Pons (tissue), 1 donor: ENCODE data around the gene C19orf44.
A peak's percentile ranks its signal among the peaks of the same experiment; 100 is the strongest.
"Not testable (repeated sequence)": the region's sequence is repeated elsewhere in the genome, so short reads cannot be mapped to it uniquely, and the experiment has no call there.

Experiments used
- DNase-seq: peaks from one replicate; pipeline ENCODE4 v3.0.0-alpha.2; 2016; ENCODE audit warnings: low spot score

Gene C19orf44

DNA sequence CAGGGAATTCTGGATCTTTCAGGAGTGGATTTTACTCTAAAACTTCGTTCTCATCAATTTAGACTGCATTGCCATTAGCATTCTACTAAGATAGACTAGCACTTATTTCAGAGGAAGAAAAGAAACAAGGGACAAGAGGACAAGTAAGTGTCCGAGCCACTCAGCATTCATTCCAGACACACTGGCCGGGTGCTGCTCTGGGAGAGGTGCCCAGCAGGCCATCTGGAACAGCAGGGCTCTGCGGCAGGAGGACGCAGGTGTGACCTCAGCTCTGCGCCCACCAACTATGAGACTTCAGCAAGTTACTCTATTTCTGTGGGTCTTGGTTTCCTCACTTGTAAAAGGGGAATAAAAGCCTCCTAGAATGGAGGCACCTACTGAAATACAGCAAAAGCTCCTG lies 28.6 kb upstream of the C19orf44 start:
- no peak for DNase-seq

DNA sequence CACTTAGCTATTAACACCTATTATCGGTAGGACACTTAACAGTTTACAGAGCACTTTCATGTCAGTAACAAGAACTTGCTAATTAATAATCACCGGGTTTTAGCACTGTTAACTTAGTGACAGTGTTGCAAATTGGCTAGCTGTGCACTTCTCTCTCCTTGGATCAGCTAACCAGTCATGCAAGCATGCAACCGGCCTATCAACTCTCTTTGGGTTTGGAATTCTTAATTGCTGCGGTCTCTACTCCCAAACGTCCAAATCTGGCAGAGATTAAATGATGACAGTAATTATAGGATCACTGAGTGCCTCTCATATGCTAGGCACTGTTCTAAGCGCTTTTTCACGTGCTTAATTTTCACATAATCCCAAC lies 25.7 kb upstream of the C19orf44 start:
- DNase-seq, result no peak

DNA sequence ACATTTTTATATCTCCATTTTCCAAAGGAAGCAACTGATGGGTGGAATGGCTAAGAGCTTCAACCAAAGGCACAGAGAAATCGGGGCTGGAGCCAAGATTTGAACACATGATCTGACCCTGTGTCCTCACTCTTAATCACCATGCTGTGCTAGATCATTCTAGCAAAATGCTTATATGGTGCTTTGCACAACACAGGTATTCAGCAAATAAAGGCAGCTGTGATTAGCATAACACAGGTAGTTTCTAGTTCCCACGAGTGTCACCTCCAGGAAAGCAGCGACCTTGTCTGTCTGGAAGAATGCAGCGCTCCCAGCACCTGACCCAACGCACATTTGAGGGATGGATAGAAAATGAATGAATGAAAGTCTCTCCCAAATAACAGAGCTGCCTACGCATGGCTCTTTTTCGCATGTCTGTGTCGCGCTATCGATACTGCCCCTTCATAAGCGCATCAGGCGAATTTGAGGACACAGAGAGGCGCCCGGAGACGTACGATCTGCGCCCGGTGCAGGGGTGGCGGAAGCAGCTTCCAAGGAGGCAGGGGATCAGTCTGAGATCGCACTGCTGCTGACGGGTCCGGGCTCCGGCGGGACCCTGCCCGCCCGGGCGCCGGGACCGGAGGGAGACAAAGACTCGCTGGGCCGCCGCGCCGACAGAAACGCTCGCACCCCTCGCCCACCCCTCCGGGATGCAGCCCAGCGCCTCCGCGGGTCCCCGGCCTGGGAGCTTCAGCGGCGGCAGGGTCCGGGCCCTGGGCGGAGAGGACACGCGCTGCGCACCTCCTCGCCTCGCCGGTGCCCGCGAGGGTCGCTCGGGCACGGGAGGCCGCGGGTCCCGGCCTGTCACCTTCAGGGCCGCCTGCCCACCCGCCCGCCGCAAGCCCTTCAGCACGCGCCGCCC lies 25.0 kb upstream of the C19orf44 start:
- DNase-seq, result peak; percentile 45

DNA sequence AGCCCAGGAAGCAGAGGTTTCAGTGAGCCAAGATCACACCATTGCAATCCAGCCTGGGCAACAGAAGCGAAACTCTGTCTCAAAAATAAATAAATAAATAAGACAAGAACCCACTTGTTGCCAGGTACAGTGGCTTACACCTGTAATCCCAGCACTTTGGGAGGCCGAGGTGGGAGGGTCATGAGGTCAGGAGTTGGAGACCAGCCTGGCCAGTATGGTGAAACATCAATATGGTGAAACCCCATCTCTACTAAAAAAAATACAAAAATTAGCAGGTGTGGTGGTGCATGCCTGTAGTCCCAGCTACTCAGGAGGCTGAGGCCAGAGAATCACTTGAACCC lies 23.7 kb upstream of the C19orf44 start:
- not testable (repeated sequence) for DNase-seq

DNA sequence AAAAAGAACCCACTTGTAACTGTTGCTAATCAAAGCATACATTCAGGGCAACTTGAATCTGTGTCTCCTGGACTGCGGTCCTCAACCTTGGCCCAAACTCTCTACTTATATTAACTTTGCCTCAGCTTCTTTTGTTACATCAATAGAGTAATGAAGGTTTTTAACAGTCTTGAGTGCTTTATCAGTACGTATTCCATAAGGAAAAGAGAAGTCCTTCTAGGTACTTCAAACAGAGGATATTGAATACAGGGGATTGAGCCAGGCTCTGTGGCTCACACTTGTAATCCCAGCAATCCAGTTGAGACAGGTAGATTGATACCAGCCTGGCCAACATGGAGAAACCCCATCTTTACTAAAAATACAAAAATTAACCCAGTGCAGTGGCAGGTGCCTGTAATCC lies 23.2 kb upstream of the C19orf44 start:
- no peak for DNase-seq

DNA sequence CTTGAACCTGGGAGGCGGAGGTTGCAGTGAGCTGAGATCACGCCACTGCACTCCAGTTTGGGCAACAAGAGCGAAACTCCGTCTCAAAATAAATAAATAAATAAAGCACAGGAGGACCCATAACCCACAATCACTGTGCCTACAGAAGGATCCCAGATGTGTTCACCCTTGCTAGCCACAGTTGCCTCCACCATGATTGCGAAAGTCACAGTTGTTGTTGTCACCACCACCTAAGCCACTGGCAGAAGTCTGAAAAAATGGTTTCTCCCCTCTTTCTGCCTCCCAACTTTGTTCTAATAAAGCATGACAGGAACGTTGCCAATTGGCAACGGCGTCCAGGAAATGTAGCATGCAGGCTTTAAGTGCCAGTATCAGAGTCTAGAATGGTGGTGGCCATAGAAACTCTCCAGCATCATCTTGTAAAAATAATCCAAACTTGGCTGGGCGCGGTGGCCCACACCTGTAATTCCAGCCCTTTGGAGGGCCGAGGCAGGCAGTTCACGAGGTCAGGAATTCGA lies 22.3 kb upstream of the C19orf44 start:
- no peak for DNase-seq

DNA sequence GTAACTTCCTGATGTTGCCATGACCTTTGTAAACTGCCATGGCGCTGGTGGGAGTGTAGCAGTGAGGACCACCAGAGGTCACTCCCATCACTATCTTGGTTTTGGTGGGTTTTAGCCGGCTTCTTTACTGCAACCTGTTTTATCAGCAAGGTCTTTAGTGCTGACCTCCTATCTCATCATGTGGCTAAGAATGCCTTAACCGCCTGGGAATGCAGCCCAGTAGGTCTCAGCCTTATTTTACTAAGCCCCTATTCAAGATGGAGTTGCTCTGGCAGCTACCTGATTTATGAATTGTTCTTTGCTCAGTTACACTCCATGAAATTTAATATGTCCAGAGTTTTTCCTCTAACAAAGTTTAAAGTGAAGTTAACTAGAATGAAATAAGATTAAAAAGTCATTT lies 19.8 kb upstream of the C19orf44 start:
- no peak for DNase-seq

DNA sequence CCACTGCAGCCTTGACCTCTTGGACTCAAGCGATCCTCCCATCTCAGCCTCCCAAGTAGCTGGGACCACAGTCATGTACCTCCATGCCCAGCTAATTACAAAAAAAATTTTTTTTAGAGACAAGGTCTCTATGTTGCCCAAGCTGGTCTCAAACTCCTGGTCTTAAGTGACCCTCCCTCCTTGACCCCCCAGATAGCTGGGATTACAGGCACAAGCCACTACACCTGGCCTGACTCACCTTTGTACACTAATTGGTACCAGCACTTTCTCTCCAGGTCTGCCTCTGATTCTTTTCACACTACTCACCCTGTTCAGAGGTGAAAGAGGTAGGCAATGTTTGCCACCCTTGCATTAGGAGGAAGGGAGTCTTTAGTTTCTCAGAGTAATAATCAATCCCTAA lies 18.9 kb upstream of the C19orf44 start:
- DNase-seq, result no peak

DNA sequence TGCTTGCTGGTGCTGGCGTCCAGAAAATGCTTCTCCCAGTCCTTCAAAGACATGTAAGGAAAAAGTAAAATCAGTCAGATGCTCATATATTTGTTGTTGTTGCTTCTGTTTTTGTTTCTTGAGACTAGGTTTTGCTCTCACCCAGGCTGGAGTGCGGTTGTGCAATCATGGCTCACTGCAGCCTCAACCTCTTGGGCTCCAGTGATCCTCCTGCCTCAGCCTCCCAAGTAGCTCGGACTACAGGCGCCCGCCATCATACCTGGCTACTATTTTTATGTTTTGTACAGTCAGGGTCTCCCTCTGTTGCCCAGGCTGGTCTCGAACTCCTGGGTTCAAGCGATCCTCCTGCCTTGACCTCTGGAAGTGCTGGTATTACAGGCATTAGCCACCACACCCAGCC lies 13.4 kb upstream of the C19orf44 start:
- no peak for DNase-seq

DNA sequence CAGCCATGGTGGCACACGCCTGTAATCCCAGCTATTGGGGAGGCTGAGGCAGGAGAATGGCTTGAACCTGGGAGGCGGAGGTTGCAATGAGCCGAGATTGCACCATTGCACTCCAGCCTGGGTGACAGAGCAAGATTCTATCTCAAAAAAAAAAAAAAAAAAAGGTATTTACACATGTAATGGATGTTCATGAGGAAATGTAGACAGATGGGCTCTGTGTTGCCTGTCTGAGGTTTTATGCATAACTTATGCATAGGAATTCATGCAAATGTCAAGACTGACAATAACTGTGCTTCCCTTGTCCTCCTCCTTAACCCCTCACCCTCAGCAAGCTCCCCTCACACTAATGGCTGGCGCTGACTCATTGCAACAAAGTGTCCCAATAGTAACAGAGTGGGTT lies 9.7 kb upstream of the C19orf44 start:
- DNase-seq, result not testable (repeated sequence)

DNA sequence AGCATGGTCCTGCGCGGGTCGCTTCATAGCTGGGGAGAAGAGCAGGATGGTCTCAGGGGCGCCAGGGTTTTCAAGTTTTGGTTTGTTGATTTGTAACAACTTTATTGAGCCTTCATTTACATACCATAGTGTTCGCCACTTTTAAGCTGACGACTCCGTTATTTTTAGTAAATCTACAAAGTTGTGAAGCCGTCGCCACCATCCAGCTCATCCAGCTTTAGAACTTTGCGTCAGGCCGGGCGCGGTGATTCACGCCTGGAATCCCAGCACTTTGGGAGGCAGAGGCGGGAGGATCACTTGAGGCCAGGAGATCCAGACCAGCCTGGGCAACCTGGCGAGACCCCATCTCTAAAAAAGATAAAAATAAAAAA lies 404 bp downstream of the C19orf44 start:
- DNase-seq, result peak; percentile 11

DNA sequence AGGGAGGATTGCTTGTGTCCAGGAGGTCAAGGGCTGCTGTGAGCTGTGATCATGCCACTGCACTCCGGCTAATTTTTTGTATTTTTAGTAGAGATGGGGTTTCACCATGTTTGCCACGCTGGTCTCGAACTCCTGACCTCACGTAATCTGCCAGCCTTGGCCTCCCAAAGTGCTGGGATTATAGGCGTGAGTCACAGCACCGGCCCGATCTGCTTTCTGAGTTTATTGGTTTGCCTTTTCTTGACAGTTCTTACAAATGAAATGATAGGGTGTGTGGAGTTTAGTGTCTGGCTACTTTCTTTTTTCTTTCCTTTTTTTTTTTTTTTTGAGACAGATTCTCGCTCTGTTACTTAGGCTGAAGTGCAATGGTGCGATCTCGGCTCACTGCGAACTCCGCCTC lies 848 bp downstream of the C19orf44 start:
- DNase-seq, result no peak

DNA sequence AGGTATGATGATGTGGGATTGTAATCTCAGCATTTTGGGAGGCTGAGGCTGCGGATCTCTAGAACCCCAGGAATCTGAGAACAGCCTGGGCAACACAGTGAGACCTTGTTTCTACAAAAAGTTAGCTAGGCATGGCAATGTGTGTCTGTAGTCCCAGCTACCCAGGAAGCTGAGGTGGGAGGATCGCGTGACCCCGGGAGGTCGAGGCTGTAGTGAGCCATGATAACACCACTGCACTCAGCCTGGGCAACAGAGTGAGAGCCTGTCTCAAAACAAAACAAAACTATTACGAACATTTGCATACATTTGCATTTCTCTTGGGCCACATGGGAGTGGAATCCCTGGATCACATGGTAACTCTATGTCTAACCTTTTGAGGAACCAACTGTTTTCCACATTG lies 1.6 kb downstream of the C19orf44 start:
- DNase-seq, result no peak

DNA sequence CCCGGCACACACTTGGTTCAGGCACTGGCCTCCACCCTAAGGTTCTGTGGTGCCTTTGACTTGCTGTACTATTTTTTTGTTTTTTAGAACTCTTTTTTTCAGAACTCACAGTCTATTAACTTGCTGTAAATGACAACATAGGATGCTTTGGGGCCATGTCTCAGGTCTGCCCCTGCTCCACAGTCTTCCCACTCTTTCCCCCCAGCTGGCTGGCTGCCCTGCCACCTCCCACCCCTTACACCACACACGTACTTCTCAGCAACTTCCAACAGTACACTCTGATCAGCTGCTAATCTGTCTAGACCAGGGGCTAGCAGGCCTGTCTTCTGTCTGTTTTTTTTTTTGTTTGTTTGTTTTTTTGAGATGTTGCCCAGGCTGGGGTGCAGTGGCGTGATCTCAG lies 8.1 kb downstream of the C19orf44 start:
- no peak for DNase-seq

DNA sequence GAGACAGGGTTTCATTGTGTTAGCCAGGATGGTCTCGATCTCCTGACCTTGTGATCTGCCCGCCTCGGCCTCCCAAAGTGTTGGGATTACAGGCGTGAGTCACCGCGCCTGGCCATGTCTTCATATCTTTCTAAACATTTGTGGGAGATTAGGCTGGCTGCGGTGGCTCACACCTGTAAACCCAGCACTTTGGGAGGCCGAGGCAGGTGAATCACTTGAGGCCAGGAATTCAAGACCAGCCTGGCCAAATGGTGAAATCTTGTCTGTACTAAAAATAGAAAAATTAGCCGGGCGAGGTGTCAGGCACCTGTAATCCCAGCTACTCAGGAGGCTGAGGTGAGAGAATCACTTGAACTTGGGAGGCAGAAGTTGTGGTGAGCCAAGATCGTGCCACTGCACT lies 10.0 kb downstream of the C19orf44 start:
- not testable (repeated sequence) for DNase-seq

DNA sequence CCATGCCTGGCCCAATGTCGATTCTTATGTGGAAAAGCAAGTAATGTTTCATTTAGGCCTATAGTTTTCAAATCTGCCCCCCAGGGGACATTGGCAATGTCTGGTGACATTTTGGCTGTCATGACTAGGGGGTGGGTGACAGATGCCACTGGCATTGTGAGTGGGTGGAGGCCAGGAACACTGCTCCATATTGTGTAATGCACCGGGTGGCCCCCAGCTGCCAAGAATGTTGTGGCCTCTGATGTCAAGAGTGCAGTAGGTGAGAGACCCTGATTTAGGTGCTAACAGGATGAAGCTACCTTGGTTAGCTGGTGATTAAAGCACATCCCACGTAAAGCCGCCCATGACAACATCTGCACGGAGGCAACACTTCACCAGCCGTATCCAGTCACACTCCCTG lies 10.8 kb downstream of the C19orf44 start:
- DNase-seq, result no peak

DNA sequence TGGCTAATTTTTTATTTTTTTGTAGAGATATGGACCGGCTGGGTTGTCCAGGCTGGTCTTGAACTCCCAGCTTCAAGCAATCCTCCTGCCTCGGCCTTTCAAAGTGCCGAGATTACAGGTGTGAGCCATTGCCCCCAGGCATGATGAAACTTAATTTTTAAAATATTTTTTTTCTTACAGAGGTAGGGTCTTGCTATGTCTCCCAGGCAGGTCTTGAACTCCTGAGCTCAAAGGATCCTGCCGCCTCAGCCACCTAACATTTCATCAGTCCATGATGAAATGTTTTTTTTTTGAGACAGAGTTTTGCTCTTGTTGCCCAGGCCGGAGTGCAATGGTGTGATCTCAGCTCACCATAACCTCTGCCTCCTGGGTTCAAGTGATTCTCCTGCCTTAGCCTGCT lies 12.4 kb downstream of the C19orf44 start:
- no peak for DNase-seq

DNA sequence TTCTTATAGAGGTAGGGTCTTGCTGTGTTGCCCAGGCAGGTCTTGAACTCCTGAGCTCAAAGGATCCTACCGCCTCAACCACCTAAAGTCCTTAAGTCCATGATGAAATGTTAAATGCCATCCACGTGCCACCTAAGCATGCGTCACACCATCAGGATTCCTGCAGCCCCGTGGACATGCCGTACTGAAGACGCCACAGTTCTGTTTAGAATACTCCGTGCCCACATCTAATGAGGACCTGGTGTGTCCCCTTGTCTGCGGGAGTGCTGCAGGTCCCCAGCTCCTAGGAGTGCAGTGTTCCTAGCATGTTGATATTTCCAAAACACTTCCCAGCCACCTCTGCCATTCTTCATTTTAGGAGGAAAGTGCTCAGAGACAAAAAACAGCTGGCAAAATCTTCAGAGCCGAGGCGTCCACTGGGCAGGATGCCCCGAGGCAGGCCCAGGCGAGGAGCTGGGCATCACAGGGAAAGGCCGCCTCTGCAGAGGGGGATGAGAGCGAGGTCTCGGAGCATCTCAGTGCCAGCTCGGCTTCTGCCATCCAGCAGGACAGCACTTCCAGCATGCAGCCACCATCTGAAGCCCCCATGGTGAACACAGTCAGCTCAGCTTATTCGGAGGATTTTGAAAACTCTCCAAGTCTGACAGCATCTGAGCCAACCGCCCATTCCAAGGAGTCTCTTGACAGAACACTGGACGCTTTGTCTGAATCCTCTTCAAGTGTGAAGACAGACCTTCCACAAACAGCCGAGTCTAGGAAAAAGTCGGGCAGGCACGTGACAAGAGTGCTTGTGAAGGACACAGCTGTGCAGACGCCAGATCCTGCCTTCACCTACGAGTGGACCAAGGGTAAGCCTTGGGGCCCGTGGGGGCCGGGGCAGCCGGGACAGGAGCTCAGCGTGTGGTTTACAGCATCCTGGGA lies 13.2 kb downstream of the C19orf44 start:
- DNase-seq, result peak; percentile 79

DNA sequence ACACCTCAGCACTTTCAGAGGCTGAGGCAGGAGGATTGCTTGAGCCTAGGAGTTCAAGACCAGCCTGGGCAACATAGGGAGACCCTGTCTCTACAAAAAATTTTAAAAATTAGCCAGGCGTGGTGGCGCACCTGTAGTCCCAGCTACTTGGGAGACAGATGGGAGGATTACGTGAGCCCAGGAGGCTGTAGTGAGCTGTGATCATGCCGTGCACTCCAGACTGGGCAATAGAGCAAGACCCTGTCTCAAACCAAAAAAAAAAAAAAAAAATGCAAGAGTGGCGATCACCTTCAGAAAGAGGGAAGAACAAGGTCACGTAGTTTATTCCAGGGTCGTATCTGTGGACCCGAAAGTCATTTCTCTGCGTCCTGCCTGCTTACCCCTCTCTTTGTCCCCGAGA lies 16.4 kb downstream of the C19orf44 start:
- DNase-seq, result not testable (repeated sequence)

DNA sequence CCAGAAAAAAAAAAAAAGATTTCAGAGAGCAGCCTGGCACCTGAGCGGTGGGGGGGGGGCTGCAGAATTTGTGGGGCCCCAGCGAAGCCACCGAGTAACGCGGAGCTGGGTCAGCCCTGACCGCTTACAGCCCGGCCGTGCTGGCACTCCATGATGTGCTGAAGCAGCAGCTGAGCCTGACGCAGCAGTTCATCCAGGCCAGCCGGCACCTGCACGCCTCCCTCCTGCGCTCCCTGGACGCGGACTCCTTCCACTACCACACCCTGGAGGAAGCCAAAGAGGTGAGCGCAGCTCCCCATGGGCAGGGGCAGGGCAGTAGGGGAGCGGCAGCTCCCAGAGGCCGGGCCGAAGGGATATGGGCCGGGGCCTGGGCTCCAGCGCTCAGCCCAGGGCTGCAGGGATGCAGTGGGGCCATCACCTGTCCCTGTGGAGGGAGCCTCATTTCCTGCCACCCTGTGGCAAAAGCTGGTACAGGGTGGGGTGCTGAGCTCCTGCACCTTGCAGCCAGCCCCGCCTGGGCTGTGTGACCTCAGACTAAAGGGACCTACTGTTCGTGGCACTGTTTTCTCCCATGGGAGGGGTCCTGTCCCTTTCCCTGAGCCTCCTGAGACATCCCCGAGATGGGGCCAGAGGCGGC lies 18.3 kb downstream of the C19orf44 start:
- DNase-seq, result no peak

DNA sequence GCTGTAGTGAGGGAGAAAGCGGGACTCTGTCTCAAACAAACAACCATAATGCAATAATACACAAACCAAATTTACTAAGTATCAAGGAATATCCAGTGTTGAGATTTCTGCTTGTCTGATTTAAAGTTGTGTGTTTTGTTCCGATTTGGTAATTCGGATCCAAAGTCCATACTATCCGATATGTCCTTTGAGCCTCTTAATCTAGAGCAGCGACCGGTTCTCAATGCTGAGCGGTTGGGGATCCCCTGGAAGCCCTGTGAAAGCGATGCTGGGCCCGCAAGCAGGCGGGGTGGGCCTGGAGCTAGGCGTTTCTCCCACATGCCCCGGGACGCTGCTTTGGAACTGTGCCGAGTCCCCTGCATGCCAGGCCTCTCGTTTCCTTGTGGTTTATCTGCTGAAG lies 20.2 kb downstream of the C19orf44 start:
- no peak for DNase-seq

DNA sequence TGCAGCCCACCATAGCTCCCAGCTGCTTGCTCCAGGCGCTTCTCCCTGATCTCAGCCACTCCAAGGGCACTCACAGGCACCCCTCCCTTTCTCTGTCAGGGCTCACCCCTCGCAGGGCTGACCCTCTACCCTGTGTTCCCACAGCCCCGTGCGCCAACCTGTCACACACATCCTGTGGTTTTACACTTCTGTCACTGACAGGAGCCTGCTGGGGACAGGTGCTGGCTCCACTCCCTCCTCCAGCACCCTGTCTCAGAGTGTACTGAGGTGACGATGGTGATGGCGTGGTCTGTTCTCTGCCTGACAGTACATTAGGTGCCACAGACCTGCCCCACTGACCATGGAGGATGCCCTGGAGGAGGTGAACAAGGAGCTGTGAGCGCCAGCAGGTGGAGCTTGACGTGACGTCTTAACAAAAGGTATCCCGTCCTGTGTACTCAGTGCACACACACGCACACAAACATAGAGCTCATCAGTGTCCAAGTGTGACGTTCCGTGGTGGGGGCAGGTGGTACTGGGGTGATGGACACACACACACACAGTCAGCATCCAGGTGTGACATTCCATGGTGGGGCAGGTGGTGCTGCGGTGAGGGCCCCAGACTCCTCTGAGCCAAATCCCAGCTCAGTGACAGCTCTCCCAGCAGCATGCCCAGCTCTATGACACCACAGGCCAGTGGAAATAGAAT lies 20.9 kb downstream of the C19orf44 start:
- DNase-seq, result no peak
